Stimulated activated CD8-positive, alpha-beta memory T cell treated with anti-CD3 and anti-CD28 coated beads, Interleukin-15, amount 100 ng/mL, for 1 hour (primary cell): Measurements from ENCODE around the gene GUCY2C.

ENCODE experiments used
- DNase-seq: peaks from one replicate; pipeline ENCODE4 v3.0.0-alpha.2; 2020; ENCODE audit warnings: low read depth

GUCY2C gene

GRCh38 chr12:14681625-14682024 lies 14.8 kb downstream of the GUCY2C start:
- no peak for DNase-seq

DNA sequence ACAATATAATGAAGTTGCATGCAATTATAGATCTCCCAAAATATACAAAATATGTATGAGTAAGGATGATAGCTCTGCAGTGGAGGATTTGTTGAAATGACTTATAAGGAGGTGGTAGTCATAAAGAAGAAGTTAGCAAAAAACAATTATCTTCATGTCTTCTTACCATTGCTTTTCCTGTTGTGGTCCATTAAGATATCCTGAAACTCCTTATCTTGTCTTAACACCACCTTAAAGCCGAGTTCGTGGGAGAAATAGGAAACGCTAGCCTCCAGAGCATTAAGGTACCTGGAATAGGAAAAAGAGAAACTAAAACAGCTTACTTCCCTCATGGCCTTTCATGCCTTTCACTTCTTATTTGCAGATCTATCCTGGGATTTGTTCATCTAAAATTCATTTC lies 15.2 kb downstream of the GUCY2C start:
- DNase-seq, result no peak

- no peak for DNase-seq
Measured at GRCh38 chr12:14678547-14679150, 17.8 kb downstream of the GUCY2C start.

DNA sequence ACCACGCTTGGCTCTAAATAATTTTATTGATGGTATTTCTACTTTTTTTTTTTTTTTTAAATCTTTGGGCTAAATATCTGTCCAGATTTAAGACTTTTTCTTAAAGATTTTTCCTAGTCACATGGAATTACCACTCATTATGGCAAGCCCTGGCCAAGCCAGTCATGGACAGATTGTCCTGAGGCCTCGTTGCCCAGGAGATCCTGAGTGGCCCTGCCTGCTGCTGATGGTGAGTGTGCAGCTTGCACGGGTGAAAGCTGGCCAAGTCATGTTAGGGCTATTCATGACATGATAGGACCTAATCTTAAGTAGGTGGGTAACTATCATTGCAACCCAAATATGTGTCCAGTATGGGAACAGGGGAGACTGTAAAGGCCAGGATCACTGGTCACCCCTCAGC lies 27.8 kb downstream of the GUCY2C start:
- DNase-seq, result no peak

GRCh38 chr12:14665354-14666348 lies 30.7 kb downstream of the GUCY2C start:
- no peak for DNase-seq

DNA sequence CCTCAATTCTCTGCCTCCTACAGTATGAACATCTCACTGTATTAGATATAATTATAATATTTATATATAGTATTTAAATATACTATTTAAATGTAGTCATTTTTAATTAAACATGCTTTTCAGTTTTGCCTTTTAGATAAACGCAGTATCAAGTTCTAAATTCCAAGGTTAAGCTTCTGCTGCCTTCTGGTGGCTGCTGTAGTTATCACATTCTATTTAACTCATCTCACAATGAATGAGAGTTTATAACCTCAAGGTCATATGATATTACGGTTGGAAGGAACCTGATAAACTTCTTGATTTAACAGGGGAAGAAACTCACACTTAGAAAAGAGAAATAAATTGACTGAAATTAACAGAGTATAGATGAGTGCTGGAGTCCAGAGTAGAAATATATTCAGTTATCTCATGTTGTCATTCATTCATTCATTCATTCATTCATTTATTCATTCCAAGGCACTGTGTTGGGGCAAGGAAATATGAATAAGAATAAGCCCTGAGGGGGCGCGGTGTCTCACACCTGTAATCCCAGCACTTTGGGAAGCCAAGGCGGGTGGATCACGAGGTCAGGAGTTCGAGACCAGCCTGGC lies 31.9 kb downstream of the GUCY2C start:
- peak; percentile 5 for DNase-seq

GRCh38 chr12:14663002-14663401 lies 33.4 kb downstream of the GUCY2C start:
- no peak for DNase-seq

- DNase-seq, result no peak
Measured at GRCh38 chr12:14656846-14657245, 39.6 kb downstream of the GUCY2C start.

DNA sequence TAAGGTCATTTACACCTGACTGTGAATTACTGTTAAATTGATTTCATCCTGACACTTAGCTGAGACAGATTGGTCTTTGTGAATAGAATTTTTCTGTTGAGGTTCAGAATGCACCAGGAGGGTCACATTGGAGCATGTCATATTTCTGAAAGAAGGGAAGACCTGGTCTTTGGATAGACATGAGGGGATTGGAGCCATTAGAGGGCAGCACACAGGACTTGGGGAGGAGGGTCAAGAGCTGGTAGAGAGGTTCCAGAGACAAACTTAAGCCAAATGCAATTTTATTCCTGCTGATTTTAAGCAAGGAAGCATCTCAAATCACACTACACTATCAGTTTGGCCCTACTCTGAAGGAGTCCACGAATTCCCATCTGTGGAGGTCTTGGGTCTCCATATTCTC lies 41.1 kb downstream of the GUCY2C start:
- DNase-seq, result no peak

DNA sequence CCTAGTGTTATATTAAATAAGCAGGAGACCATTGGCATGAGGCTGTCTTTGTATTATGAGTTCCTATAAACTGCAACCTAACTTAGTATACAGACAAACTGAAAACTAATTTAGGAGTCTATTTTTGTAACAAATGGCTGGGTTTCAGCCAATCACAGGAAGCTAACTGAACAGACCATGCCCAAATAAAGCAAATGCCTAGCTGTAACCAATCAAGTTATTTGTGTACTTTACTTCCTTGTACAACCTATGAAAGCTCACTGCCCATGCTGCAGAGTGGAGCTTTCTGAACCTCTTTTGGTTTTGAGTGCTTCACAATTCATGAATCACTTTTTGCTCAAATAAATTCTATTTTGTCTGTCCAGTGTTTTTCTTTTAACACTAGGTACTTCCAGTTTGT lies 41.6 kb downstream of the GUCY2C start:
- no peak for DNase-seq

DNA sequence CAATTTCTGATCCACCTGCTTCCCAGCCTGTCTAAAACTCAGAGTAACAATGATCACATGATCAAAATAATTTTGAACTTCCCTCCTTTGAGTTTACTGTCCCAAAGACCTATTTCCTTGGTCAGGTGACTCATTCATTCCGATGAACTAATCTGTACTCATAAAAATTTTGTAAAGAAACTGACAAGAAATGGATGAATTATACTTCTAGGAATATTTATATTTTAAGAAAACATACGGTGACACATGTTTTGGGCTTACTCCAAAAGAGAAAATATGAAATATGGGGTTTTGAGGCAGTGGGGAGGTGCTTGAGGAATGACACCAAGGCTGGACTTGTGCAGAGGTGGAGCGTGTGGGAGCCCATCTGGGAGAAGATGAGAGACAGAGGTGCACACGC lies 42.0 kb downstream of the GUCY2C start:
- no peak for DNase-seq

DNA sequence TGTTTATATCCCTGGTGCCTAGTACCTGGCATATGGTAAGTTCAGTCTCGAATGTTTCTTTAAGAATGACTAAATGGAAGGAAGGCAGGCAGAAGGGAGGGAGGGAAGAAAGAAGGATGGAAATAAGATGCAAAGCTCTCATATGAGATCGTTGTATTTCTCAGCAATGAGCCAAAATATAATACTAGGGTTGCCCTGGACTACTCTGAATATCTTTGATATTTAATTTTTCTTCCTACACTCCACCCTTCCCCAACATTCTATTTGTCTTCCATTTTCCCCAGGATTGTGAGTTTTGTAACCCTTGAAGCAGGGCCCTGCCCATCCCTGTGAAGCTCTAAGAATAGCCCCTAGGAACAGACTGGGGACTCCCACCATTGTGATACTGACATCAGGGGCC lies 43.9 kb downstream of the GUCY2C start:
- no peak for DNase-seq

- no peak for DNase-seq
Measured at GRCh38 chr12:14651371-14651770, 45.0 kb downstream of the GUCY2C start.

GRCh38 chr12:14650789-14651188 lies 45.6 kb downstream of the GUCY2C start:
- no peak for DNase-seq

- no peak for DNase-seq
Measured at GRCh38 chr12:14647028-14647750, 49.2 kb downstream of the GUCY2C start.

DNA sequence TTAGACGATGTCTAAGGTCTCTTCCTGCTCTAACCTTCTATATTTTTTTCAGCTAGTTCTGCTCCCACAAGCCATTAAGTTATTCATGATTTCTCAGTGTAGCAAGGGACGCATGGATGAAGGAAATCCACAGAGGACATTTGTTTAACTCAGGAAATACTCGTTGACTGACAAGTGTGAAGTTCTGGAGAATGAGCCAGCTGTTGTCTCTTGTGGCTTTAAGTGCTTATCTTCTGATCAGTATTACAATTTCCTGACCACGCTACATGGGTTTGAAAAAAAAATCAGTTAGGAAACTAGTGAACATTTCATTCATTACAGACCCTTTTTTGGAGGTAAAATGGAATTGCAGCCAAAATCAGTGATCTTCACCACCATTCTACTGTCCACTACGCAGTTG lies 53.1 kb downstream of the GUCY2C start:
- DNase-seq, result no peak

DNA sequence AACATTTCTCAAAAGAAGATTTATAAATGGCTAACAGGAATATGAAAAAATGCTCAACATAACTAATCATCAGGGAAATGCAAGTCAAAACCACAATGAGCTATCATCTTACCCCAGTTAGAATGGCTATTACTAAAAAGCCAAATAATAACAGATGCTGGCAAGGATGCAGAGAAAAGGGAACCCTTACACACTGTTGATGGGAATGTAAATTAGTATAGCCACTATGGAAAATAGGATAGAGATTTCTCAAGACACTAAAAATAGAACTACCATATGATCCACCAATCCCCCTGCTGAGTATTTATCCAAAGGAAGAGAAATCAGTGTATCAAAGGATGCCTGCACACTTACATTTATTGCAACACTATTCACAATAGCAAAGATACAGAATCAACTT lies 58.3 kb downstream of the GUCY2C start:
- no peak for DNase-seq

DNA sequence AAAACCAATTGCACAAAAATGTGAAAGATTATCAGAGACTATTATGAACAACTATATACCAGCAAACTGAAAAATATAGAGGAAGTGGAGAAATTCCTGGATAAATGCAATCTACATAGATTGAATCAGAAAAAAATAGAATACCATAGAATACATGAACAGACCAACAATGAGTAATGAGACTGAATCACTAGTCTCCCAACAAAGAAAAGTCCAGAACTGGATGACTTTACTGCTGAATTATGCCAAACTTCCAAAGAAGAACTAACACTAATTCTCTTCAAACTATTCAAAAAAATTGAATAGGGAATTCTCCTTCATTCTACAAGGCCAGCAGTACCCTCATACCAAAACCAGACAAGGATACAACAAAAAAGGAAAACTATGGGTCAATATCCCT lies 60.6 kb downstream of the GUCY2C start:
- DNase-seq, result no peak

DNA sequence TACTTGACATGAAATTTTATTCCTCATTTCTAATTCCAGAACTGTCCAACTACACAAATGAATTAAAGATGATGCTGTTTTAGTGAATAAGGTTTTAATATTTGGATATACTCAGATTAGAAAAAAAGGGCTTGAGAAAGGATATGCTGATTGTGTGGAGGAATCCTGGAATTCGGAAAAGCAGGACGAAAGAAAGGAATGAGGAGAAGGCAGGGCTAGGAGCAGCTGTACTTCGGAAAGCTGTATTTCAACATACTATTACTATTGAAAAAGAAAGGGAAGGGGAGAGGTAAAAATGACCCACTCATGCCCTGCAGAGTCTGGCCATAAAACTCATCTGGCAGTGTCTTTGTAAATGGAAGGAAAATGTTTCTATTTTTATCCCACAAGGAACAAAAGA lies 65.6 kb downstream of the GUCY2C start:
- no peak for DNase-seq

DNA sequence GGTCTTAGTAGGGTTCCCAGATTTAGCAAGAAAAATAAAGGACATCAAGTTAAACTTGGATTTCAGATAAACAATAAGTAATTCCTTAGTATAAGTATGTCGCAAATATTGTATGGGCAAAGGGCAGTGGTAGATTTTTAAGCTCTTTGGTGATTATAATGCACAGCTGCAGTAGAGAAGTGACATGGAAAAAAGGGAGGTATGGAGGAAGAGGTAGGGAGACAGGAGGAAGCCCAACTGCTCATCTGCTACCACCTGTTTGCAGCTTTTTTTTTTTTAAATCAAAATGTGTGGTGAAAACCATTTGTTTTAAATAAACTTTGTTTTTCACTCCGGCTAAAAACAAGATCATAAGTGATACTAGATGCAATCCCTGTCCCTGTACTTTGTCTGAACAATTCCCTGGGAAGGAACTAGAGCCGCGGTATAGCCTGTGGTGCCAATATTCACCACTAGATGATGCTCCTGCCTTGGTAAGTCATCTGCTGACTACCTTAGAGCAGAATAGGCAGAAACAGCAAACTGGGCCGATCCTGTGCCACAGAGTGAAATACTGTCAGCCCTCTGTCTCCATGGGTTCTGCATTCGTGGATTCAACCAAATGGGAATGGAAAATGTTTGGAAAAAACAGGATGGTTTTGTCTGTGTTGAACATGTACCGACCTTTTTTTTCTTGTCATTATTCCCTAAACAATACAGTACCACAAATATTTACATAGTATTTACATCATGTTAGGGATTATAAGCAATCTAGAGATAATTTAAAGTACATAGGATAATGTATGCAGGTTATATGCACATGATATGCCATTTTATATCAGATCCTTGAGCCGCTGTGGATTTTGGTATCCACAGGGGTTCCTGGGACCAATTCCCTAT lies 66.3 kb downstream of the GUCY2C start:
- peak; percentile 39 for DNase-seq

DNA sequence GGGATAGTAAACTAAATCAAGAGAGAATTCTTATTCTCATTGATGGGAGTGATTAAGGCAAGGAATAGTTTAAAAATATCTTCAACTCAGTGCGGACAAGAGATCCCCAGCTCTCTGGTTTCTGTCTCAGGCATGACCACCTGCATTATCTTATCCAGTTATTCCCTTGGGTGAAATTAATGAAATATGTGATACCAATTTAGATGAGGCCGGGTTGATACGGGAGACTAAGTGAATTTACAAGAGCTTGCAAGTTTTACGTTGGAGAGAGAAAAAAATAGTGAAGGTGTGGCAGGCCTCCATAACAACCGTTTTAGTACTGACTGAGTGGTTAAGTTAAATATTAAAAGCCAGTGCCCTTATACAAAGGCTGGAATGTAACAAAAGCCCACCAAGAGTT lies 67.6 kb downstream of the GUCY2C start:
- DNase-seq, result no peak
